Nephron (organoid): ENCODE results near the gene GRM7.

ENCODE experiments used
- H3K27ac Mint-ChIP-seq, 3 experiments: 2 replicates each; pipeline ENCODE4 v1.8.0; 2020; ENCODE audit warnings: mixed read lengths in 3 of 3, mild to moderate bottlenecking in 2 of 3, moderate library complexity in 1 of 3
- H3K27me3 Mint-ChIP-seq: 2 replicates; pipeline ENCODE4 v1.8.0; 2021; ENCODE audit warnings: low read depth, mild to moderate bottlenecking, moderate library complexity, mixed read lengths
- H3K36me3 Mint-ChIP-seq: 2 replicates; pipeline ENCODE4 v1.8.0; 2020; ENCODE audit warnings: low read depth, mixed read lengths
- H3K4me1 Mint-ChIP-seq: 2 replicates; pipeline ENCODE4 v1.8.0; 2020; ENCODE audit warnings: mixed read lengths
- H3K4me3 Mint-ChIP-seq, 3 experiments: 2 replicates each; pipeline ENCODE4 v1.8.0; 2020; ENCODE audit warnings: mild to moderate bottlenecking in 3 of 3, mixed read lengths in 3 of 3, moderate library complexity in 2 of 3
- H3K9me3 Mint-ChIP-seq: 2 replicates; pipeline ENCODE4 v1.8.0; 2020; ENCODE audit warnings: mixed read lengths
- TF ChIP-seq, protein P1 (sequence below), 3 experiments: fragments of 200-600 bp; sonication (generic); IDR thresholded peaks; one replicate each; pipeline ENCODE4 v1.5.0; 2021; ENCODE audit warnings: antibody characterized with exemption in 3 of 3; ENCODE audit not compliant: unreplicated experiment in 3 of 3

The GRM7 gene

DNA sequence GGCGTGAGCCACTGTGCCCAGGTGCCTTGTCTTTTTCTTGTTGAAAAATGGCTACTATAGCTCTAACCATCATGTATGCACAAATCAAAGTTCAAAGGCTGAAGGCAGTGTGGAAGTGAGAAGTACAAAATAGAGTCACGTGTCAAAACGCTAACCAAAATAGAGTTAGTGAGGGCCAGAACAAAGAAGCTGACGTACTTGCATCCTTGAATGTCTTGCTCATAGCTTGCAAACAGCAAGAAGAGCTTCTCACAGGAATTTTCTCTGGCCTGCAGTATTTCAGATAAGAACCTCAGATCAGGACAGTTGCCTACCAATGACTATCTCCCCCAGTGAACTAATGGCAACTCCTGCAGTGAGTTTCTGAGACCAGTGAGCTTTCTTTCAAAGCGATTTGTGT, 713.5 kb downstream of the GRM7 start:
- no peaks in the 10 kb centered on the region for H3K36me3 Mint-ChIP-seq

DNA sequence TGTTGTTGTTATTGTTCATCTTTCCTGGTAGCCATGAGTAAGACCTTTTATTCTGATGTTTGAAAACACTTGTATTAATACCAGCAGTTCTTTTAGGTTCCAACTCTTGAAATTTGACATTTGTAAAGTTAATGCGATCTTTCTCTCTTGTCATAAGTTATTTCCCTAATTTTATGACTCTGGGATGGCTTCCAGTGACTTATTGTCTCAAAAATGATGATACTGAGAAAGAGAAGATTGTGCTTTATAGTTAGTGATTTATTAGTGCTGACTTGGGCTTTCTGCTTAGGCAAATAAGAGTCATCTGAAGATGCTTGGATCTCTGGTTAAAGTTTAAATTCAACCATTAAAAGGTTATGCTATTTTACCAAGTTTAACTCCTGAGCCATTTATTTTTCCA, 715.2 kb downstream of the GRM7 start:
- Mint-ChIP-seq H3K27me3 (no peaks in the 10 kb centered on the region), H3K4me1 (peaks cover 24% of the 10 kb centered on the region), H3K36me3 (no peaks in the 10 kb centered on the region), H3K27ac (peak overlapping the region in 2 of 3 experiments; percentile 53 to 54), H3K9me3 (peaks cover 8% of the 10 kb centered on the region), H3K4me3 (no peak overlapping the region)
- TF ChIP-seq, protein P1, sequence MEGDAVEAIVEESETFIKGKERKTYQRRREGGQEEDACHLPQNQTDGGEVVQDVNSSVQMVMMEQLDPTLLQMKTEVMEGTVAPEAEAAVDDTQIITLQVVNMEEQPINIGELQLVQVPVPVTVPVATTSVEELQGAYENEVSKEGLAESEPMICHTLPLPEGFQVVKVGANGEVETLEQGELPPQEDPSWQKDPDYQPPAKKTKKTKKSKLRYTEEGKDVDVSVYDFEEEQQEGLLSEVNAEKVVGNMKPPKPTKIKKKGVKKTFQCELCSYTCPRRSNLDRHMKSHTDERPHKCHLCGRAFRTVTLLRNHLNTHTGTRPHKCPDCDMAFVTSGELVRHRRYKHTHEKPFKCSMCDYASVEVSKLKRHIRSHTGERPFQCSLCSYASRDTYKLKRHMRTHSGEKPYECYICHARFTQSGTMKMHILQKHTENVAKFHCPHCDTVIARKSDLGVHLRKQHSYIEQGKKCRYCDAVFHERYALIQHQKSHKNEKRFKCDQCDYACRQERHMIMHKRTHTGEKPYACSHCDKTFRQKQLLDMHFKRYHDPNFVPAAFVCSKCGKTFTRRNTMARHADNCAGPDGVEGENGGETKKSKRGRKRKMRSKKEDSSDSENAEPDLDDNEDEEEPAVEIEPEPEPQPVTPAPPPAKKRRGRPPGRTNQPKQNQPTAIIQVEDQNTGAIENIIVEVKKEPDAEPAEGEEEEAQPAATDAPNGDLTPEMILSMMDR (IDR thresholded peaks at IDR 0.05; ENCODE audit: unreplicated experiment in 3 of 3), result no peak

More for the DNA sequence above, 713.5 kb downstream of the GRM7 start:
- H3K27ac Mint-ChIP-seq, result peak overlapping the region in 2 of 3 experiments; percentile 53 to 68
- peaks cover 24% of the 10 kb centered on the region for H3K4me1 Mint-ChIP-seq
- peaks cover 4% of the 10 kb centered on the region for H3K27me3 Mint-ChIP-seq
- no peak overlapping the region for H3K4me3 Mint-ChIP-seq
- TF ChIP-seq, protein P1 (IDR thresholded peaks at IDR 0.05; ENCODE audit: unreplicated experiment in 3 of 3), result no peak
- H3K9me3 Mint-ChIP-seq, result peaks cover 17% of the 10 kb centered on the region

DNA sequence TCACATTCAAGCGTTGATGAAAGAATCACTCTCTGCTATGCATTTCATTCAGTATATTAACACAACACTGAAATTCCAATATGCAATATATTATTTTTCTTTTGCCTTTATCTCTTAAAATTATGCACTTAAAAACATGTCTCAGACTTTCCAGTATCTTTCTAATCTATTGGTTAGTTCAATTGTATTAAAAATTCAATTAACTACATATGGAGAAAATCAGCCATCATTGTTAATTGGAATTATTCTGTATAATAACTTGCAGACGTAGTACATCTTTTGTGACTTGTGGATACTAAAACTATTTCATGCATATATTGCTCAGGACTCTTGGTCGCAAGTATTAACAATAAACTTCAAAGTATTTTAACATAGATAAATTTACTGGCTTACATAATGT, 715.6 kb downstream of the GRM7 start:
- H3K27ac Mint-ChIP-seq, result peak overlapping the region in 2 of 3 experiments; percentile 53 to 54
- H3K36me3 Mint-ChIP-seq, result no peaks in the 10 kb centered on the region
- TF ChIP-seq, protein P1 (IDR thresholded peaks at IDR 0.05; ENCODE audit: unreplicated experiment in 3 of 3), result no peak
- H3K4me1 Mint-ChIP-seq, result peaks cover 24% of the 10 kb centered on the region
- no peaks in the 10 kb centered on the region for H3K27me3 Mint-ChIP-seq
- no peak overlapping the region for H3K4me3 Mint-ChIP-seq
- H3K9me3 Mint-ChIP-seq, result peaks cover 4% of the 10 kb centered on the region

DNA sequence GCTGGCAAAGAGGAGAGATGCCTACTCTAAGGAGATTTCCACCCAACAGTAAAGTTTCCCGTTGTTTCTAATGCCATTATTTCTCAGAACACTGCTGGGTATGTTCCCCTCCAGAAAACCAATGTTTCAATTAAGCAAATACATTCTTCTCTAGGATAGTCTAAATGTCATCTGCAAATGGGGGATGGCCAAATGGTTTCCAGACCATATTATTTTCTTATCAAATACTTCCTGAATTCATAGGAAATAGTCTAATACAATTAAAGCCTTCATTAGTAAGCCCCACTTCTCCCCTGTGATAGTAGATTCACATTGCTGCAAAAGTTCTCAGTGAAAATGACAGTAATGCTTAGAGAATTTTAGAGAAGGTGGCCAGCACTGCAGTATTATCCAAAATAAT, 716.6 kb downstream of the GRM7 start:
- H3K36me3 Mint-ChIP-seq, result no peaks in the 10 kb centered on the region
- peaks cover 24% of the 10 kb centered on the region for H3K4me1 Mint-ChIP-seq
- H3K27ac Mint-ChIP-seq, result no peak overlapping the region
- H3K9me3 Mint-ChIP-seq, result peaks cover 2% of the 10 kb centered on the region
- TF ChIP-seq, protein P1 (IDR thresholded peaks at IDR 0.05; ENCODE audit: unreplicated experiment in 3 of 3), result no peak
- H3K4me3 Mint-ChIP-seq, result no peak overlapping the region
- no peaks in the 10 kb centered on the region for H3K27me3 Mint-ChIP-seq

DNA sequence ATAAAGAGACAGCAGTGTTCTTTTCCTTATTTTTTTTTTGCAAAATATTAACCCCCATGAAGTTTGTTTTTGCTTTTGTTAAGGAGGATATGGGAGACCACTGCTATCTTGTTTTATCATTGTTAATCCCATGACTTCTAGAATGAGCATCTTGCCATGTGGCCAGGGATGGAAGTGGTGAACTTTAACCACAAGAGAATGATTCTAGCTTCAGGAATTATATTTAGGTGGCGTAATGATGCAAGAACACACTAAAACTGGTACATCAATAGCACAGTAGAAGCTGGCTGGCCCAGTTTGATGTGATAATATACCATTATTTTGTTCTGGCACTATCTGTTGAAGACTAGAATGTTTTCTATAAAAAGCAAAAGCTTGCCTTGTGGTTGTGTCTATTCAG, 720.9 kb downstream of the GRM7 start:
- peaks cover 7% of the 10 kb centered on the region for H3K9me3 Mint-ChIP-seq
- H3K4me1 Mint-ChIP-seq, result peaks cover 5% of the 10 kb centered on the region
- H3K36me3 Mint-ChIP-seq, result no peaks in the 10 kb centered on the region
- H3K4me3 Mint-ChIP-seq, result no peak overlapping the region
- H3K27ac Mint-ChIP-seq, result no peak overlapping the region
- TF ChIP-seq, protein P1 (IDR thresholded peaks at IDR 0.05; ENCODE audit: unreplicated experiment in 3 of 3), result no peak
- H3K27me3 Mint-ChIP-seq, result no peaks in the 10 kb centered on the region

DNA sequence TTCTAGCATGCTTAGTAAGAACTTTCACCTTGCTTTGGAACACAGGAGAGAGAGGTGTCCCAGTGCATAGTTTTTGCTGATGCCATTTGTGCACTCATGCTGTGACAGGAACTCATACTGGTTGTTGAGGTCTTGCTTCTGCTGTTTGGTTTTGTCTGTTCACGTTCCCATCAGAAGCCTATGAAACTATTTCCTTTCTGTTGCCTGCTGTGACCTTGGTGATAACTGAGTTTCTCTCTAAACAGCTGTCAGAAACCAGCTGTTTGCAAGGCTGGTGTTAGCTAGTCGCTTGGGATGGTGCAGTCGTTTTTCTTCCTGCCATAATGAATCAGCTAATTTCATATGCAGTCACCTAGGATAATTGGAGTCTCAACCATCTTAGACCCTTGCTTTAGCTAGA, 724.1 kb downstream of the GRM7 start:
- peaks cover 7% of the 10 kb centered on the region for H3K9me3 Mint-ChIP-seq
- no peaks in the 10 kb centered on the region for H3K36me3 Mint-ChIP-seq
- H3K4me1 Mint-ChIP-seq, result peaks cover 5% of the 10 kb centered on the region
- H3K27me3 Mint-ChIP-seq, result no peaks in the 10 kb centered on the region
- H3K27ac Mint-ChIP-seq, result peak overlapping the region in 1 of 3 experiments; percentile 32
- H3K4me3 Mint-ChIP-seq, result no peak overlapping the region
- TF ChIP-seq, protein P1 (IDR thresholded peaks at IDR 0.05; ENCODE audit: unreplicated experiment in 3 of 3), result no peak
